ENCODE results near the gene IARS1. TPM values are rescaled to one million over a fixed set of nuclear protein-coding genes. Genes with fewer than 3 reads are reported as not detected.

The IARS1 gene
- total and polyA plus RNA-seq, 10 of the 15 experiments (the other 5 are each of a cell fraction or from before 2014, with no cell fraction given), result 71.0 to 227 (median 153) TPM

DNA sequence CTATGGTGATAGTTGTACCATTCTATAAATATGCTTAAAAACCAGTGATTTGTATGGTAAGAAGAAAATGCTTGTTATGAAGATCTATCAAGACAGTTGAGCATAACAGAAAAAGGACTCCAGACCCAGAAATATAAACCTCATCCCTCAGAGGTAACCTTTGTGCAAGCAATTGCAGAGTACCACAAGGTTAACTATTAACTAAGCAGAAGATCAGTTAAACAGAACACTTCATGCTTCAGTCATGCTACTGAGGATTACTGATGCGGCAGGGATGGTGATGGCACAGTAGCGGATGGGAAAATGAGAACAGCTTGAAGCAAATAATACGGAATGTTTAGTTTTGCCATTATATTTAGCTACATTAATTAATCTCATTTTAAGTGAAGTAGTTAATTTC is 45.5 kb downstream of the IARS1 start (continued):
- TF ChIP-seq, protein P1, sequence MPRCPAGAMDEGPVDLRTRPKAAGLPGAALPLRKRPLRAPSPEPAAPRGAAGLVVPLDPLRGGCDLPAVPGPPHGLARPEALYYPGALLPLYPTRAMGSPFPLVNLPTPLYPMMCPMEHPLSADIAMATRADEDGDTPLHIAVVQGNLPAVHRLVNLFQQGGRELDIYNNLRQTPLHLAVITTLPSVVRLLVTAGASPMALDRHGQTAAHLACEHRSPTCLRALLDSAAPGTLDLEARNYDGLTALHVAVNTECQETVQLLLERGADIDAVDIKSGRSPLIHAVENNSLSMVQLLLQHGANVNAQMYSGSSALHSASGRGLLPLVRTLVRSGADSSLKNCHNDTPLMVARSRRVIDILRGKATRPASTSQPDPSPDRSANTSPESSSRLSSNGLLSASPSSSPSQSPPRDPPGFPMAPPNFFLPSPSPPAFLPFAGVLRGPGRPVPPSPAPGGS (IDR thresholded peaks at IDR 0.05; ENCODE audit: borderline replicate concordance, insufficient read depth, low read depth, low read length, poor library complexity, severe bottlenecking), result no peak

DNA sequence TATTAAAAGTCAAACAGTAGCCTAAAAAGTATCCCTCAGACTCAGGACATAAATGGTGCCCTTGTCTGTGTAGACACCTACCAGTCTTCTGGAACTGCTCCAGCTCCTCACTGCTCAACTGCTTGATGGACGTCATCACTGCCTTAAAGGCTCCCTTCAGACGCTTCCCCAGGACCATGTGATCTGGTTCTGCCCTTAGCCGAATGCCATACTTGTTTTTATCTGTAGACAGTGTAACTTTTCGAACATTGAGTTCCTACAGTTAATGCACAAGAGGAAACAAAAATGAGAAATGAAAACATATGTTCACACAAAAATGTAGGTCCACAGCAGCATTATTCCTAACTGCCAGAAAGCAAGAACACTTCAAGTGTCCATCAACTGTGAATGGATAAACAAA is 46.2 kb downstream of the IARS1 start:
- Histone ChIP-seq H3K27me3 (replicated peaks in 1 of 2; ENCODE audit: control insufficient read depth in 2 of 2, insufficient read depth in 2 of 2, low read length in 1 of 2) (no peaks in the 10 kb centered on the region), H3K4me3 (no peak overlapping the region), H4K20me1 (ENCODE audit: control insufficient read depth, insufficient read depth) (no peaks in the 10 kb centered on the region), H3K79me2 (ENCODE audit: control insufficient read depth, insufficient read depth, low read length) (no peaks in the 10 kb centered on the region), H3K4me2 (ENCODE audit: control insufficient read depth, insufficient read depth) (no peak overlapping the region), H3K9me3 (replicated peaks; ENCODE audit: control insufficient read depth, insufficient read depth, low read length) (no peaks in the 10 kb centered on the region), H3K4me1 (ENCODE audit: control insufficient read depth, insufficient read depth, low read length) (no peaks in the 10 kb centered on the region), H3K27ac (ENCODE audit: control insufficient read depth, insufficient read depth) (no peak overlapping the region), H2AFZ (ENCODE audit: control insufficient read depth, low read depth, low read length) (no peak overlapping the region), H3K36me3 (ENCODE audit: control insufficient read depth in 2 of 2, insufficient read depth in 2 of 2, low read length in 1 of 2) (peaks cover 31 to 59% of the 10 kb centered on the region in 2 experiments), H3K9ac (ENCODE audit: control insufficient read depth, insufficient read depth, low read length) (no peak overlapping the region)
- CTCF ChIA-PET, result interaction anchor here (1.2 kb wide), 1 partner anchor 20 kb away, joined by 3 read pairs; no protein-coding TSS in a partner anchor
- intact Hi-C loops (cut with micrococcal nuclease; ENCODE audit: unreplicated experiment), result no loop called here
- SMC1A ChIA-PET (ENCODE audit: uncharacterized antibody, unreplicated experiment), result no interaction called here
- POLR2A ChIA-PET, result no interaction called here
- in situ Hi-C loops (cut with MboI), result no loop called here
- no peak for DNase-seq (ENCODE audit: low read depth, low spot score)
- WGBS (ENCODE audit: insufficient coverage, insufficient replicate concordance, low lambda C conversion rate, missing lambda C conversion rate), result 72% methylated on average over 4 of the region's 4 CpGs
- RAD21 ChIA-PET (ENCODE audit: unreplicated experiment), result no interaction called here
- TF ChIP-seq, protein P2, sequence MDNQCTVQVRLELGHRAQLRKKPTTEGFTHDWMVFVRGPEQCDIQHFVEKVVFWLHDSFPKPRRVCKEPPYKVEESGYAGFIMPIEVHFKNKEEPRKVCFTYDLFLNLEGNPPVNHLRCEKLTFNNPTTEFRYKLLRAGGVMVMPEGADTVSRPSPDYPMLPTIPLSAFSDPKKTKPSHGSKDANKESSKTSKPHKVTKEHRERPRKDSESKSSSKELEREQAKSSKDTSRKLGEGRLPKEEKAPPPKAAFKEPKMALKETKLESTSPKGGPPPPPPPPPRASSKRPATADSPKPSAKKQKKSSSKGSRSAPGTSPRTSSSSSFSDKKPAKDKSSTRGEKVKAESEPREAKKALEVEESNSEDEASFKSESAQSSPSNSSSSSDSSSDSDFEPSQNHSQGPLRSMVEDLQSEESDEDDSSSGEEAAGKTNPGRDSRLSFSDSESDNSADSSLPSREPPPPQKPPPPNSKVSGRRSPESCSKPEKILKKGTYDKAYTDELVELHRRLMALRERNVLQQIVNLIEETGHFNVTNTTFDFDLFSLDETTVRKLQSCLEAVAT (IDR thresholded peaks at IDR 0.05), result no peak
- no peak for TF ChIP-seq POU2F2 (IDR thresholded peaks at IDR 0.05; ENCODE audit: borderline replicate concordance, low read depth, low read length)
- TF ChIP-seq, protein P3, sequence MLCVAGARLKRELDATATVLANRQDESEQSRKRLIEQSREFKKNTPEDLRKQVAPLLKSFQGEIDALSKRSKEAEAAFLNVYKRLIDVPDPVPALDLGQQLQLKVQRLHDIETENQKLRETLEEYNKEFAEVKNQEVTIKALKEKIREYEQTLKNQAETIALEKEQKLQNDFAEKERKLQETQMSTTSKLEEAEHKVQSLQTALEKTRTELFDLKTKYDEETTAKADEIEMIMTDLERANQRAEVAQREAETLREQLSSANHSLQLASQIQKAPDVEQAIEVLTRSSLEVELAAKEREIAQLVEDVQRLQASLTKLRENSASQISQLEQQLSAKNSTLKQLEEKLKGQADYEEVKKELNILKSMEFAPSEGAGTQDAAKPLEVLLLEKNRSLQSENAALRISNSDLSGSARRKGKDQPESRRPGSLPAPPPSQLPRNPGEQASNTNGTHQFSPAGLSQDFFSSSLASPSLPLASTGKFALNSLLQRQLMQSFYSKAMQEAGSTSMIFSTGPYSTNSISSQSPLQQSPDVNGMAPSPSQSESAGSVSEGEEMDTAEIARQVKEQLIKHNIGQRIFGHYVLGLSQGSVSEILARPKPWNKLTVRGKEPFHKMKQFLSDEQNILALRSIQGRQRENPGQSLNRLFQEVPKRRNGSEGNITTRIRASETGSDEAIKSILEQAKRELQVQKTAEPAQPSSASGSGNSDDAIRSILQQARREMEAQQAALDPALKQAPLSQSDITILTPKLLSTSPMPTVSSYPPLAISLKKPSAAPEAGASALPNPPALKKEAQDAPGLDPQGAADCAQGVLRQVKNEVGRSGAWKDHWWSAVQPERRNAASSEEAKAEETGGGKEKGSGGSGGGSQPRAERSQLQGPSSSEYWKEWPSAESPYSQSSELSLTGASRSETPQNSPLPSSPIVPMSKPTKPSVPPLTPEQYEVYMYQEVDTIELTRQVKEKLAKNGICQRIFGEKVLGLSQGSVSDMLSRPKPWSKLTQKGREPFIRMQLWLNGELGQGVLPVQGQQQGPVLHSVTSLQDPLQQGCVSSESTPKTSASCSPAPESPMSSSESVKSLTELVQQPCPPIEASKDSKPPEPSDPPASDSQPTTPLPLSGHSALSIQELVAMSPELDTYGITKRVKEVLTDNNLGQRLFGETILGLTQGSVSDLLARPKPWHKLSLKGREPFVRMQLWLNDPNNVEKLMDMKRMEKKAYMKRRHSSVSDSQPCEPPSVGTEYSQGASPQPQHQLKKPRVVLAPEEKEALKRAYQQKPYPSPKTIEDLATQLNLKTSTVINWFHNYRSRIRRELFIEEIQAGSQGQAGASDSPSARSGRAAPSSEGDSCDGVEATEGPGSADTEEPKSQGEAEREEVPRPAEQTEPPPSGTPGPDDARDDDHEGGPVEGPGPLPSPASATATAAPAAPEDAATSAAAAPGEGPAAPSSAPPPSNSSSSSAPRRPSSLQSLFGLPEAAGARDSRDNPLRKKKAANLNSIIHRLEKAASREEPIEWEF (IDR thresholded peaks at IDR 0.05; ENCODE audit: insufficient replicate concordance, low read depth, low read length), result no peak
- no peak for TF ChIP-seq NR2C1 (IDR thresholded peaks at IDR 0.05)
- no peak for TF ChIP-seq SMAD5 (IDR thresholded peaks at IDR 0.05; ENCODE audit: low read depth)
- FAIRE-seq, result no peak
- ATAC-seq, result no peak
- no TSS peak for BruUV-seq (replicated peaks)
